GM19463 (cell line): Measurements from ENCODE around the gene TADA2B.

Experiments used
- ATAC-seq: cut with Tn5 transposase; IDR thresholded peaks from one replicate; pipeline ENCODE4 v1.9.1; 2021; ENCODE audit warnings: mild to moderate bottlenecking, moderate library complexity; ENCODE audit not compliant: unreplicated experiment

TADA2B gene

GRCh38 chr4:7055111-7055989, 12.2 kb downstream of the TADA2B start:
- no peak for ATAC-seq

GRCh38 chr4:7055990-7056325, 12.8 kb downstream of the TADA2B start:
- ATAC-seq, result no peak

- ATAC-seq, result no peak
Measured at GRCh38 chr4:7058792-7059191, 15.6 kb downstream of the TADA2B start.

GRCh38 chr4:7059662-7060061, 16.5 kb downstream of the TADA2B start:
- no peak for ATAC-seq

GRCh38 chr4:7060346-7061150, 17.4 kb downstream of the TADA2B start:
- ATAC-seq, result no peak

- ATAC-seq, result no peak
Measured at GRCh38 chr4:7061815-7062214, 18.6 kb downstream of the TADA2B start.

GRCh38 chr4:7062816-7063215, 19.6 kb downstream of the TADA2B start:
- ATAC-seq, result no peak

GRCh38 chr4:7063362-7063761, 20.2 kb downstream of the TADA2B start:
- no peak for ATAC-seq

- ATAC-seq, result no peak
Measured at GRCh38 chr4:7066006-7066405, 22.8 kb downstream of the TADA2B start.

GRCh38 chr4:7066493-7066892, 23.3 kb downstream of the TADA2B start:
- ATAC-seq, result no peak

- no peak for ATAC-seq
Measured at GRCh38 chr4:7067126-7067451, 23.9 kb downstream of the TADA2B start.

GRCh38 chr4:7067452-7068278, 24.5 kb downstream of the TADA2B start, which contains the start of gene GRPEL1:
Gene GRPEL1 (minus strand): TSS chr4:7068064. CDS start chr4:7068032, 32 bp downstream.
- peak; percentile 94 for ATAC-seq

- ATAC-seq, result peak; percentile 11
Measured at GRCh38 chr4:7068279-7068842, 25.2 kb downstream of the TADA2B start.

- no peak for ATAC-seq
Measured at GRCh38 chr4:7068883-7069282, 25.7 kb downstream of the TADA2B start.

- peak; percentile 18 for ATAC-seq
Measured at GRCh38 chr4:7070729-7071511, 27.7 kb downstream of the TADA2B start.

GRCh38 chr4:7073059-7073458, 29.9 kb downstream of the TADA2B start:
- ATAC-seq, result no peak

- no peak for ATAC-seq
Measured at GRCh38 chr4:7073526-7074390, 30.6 kb downstream of the TADA2B start.

GRCh38 chr4:7074426-7074825, 31.3 kb downstream of the TADA2B start:
- ATAC-seq, result no peak
